ENCODE measurements around the gene RALGAPA2. TPM values are rescaled to one million over a fixed set of nuclear protein-coding genes. Genes with fewer than 3 reads are reported as not detected.
"Not testable (repeated sequence)": the region's sequence is repeated elsewhere in the genome, so short reads cannot be mapped to it uniquely, and the experiment has no call there.

RALGAPA2 gene
- total and polyA plus RNA-seq, 7 donors = 8.4 to 23.2 (median 18.5) TPM

DNA sequence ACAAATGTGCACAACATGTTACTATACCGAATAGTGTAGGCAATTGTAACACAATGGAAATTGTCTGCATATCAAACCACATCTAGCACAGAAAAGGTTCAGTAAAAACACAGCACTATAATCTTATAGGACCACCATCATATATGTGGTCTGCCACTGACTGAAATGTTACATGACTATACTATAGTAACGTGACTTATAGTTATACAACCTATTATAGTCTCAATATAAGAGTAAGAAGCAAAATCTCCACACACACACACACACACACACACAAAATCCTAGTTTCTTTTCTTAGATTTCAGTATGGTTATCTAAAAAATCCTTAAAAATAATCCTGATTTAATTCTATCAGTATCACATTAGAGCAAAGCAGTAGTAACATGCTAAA lies 164.6 kb downstream of the RALGAPA2 start:
- TF ChIP-seq, protein P1, sequence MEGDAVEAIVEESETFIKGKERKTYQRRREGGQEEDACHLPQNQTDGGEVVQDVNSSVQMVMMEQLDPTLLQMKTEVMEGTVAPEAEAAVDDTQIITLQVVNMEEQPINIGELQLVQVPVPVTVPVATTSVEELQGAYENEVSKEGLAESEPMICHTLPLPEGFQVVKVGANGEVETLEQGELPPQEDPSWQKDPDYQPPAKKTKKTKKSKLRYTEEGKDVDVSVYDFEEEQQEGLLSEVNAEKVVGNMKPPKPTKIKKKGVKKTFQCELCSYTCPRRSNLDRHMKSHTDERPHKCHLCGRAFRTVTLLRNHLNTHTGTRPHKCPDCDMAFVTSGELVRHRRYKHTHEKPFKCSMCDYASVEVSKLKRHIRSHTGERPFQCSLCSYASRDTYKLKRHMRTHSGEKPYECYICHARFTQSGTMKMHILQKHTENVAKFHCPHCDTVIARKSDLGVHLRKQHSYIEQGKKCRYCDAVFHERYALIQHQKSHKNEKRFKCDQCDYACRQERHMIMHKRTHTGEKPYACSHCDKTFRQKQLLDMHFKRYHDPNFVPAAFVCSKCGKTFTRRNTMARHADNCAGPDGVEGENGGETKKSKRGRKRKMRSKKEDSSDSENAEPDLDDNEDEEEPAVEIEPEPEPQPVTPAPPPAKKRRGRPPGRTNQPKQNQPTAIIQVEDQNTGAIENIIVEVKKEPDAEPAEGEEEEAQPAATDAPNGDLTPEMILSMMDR (IDR thresholded peaks at IDR 0.05) = no peak

DNA sequence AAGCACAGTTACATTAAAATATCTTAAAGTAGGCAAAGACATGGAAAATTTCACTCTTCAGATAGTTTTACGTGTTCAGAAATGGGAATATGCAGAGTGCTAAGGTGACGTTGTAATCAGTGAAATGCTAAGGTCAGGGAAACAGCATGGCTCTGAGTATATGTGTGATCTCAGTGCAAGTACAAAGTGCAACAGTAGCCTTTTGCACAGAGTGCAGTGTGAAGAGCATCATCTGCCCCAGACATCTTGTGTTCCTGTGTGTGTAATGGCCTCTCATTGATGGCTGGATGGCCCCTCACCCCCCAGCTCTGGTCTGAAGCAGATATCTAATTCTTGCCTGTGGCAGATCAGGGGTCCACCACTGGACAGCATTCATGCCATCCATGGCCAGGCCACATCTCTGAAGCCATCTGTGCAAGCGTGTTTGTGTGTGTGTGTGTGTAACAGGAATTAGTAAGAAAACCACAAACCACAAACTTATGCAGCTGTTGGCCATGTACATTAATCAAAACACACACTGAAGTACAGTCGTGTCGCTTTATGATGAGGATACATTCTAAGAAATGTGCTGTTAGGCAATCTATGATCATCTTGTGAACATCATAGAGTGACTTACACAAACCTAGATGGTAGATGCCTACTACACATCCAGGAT lies 165.1 kb downstream of the RALGAPA2 start:
- intact Hi-C loops (cut with DNase I) = no loop called here
- 53 to 64% methylated on average over 5 of the region's 5 CpGs for WGBS, 2 donors
- H3K4me1 ChIP-seq = no peaks in the 10 kb centered on the region
- H3K27me3 ChIP-seq = no peaks in the 10 kb centered on the region
- H3K9me3 ChIP-seq = no peaks in the 10 kb centered on the region
- TF ChIP-seq EP300 (IDR thresholded peaks at IDR 0.05) (no peak), POLR2AphosphoS5 (IDR thresholded peaks at IDR 0.05) (no peak), POLR2A (IDR thresholded peaks at IDR 0.05) (no peak)
- TF ChIP-seq, protein P1 (IDR thresholded peaks at IDR 0.05) = no peak
- no peak overlapping the region for H3K4me3 ChIP-seq
- no peak for DNase-seq
- peaks cover 0 to 12% (median 2%) of the 10 kb centered on the region in 4 donors for H3K36me3 ChIP-seq
- no peak overlapping the region for H3K27ac ChIP-seq

More for the DNA sequence above, 164.6 kb downstream of the RALGAPA2 start:
- Histone ChIP-seq H3K27me3 (no peaks in the 10 kb centered on the region), H3K4me1 (no peaks in the 10 kb centered on the region), H3K4me3 (no peak overlapping the region), H3K27ac (no peak overlapping the region), H3K9me3 (no peaks in the 10 kb centered on the region), H3K36me3 (peaks cover 0 to 12% (median 2%) of the 10 kb centered on the region in 4 donors)
- DNase-seq = no peak
- 61 to 78% methylated on average over 2 of the region's 2 CpGs for WGBS, 2 donors
- intact Hi-C loops (cut with DNase I) = no loop called here

DNA sequence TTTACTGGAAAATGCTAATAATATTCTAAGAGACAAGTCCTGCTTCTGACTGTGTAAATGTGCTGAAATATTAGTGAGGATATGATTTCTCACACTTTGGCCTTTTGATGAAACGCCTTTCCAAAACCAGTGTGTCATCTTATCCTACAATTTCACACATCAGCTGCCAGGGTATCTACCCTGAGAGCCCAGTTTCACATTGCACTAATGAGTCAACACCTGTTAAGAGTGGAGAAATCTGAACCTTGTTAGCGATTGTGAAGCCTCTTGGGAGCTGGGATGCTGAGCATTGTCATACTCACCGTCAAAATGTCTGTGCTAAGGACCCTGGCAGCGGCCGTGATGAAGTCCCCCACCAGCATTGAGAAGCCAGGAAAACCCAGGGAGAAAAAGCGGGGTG lies 166.0 kb downstream of the RALGAPA2 start:
- Histone ChIP-seq H3K36me3 (peaks cover 0 to 12% (median 2%) of the 10 kb centered on the region in 4 donors), H3K4me1 (no peaks in the 10 kb centered on the region), H3K27me3 (no peaks in the 10 kb centered on the region), H3K27ac (no peak overlapping the region), H3K4me3 (no peak overlapping the region), H3K9me3 (no peaks in the 10 kb centered on the region)
- WGBS, 2 donors = 87 to 94% methylated on average over 6 of the region's 6 CpGs
- DNase-seq = no peak
- intact Hi-C loops (cut with DNase I) = no loop called here
- TF ChIP-seq EP300 (IDR thresholded peaks at IDR 0.05) = no peak
- TF ChIP-seq, protein P1 (IDR thresholded peaks at IDR 0.05) = no peak
- no peak for TF ChIP-seq POLR2AphosphoS5 (IDR thresholded peaks at IDR 0.05)
- no peak for TF ChIP-seq POLR2A (IDR thresholded peaks at IDR 0.05)

GRCh38 chr20:20543348-20543747 lies 169.1 kb downstream of the RALGAPA2 start:
- H3K27ac ChIP-seq; H3K4me1 ChIP-seq; DNase-seq; H3K9me3 ChIP-seq; H3K4me3 ChIP-seq; intact Hi-C loops (cut with DNase I); H3K27me3 ChIP-seq: not testable (repeated sequence)
- H3K36me3 ChIP-seq = peaks cover 0 to 12% (median 2%) of the 10 kb centered on the region in 4 donors
- 92 to 95% methylated on average over 6 to 7 of the region's 7 CpGs for WGBS, 2 donors

- no peak overlapping the region for H3K4me3 ChIP-seq
- TF ChIP-seq, protein P1 (IDR thresholded peaks at IDR 0.05) = no peak
- no peak for TF ChIP-seq EP300 (IDR thresholded peaks at IDR 0.05)
- H3K9me3 ChIP-seq = no peaks in the 10 kb centered on the region
- H3K36me3 ChIP-seq = peaks cover 0 to 3% (median under 1%) of the 10 kb centered on the region in 4 donors
- 17 to 60% methylated on average over 6 of the region's 6 CpGs for WGBS, 2 donors
- H3K27me3 ChIP-seq = no peaks in the 10 kb centered on the region
- no peaks in the 10 kb centered on the region for H3K4me1 ChIP-seq
- intact Hi-C loops (cut with DNase I) = no loop called here
- H3K27ac ChIP-seq = no peak overlapping the region
- DNase-seq = no peak
Observed at GRCh38 chr20:20536240-20536933, 176.1 kb downstream of the RALGAPA2 start.
